NOMO-1 (cell line): ENCODE data around the gene FGGY.

Source experiments
- DNase-seq, 2 experiments: peaks; one replicate each; lab custom pipeline; 2025; ENCODE audit not compliant: unreplicated experiment in 2 of 2; lab: John Stamatoyannopoulos, UW

FGGY gene

DNA sequence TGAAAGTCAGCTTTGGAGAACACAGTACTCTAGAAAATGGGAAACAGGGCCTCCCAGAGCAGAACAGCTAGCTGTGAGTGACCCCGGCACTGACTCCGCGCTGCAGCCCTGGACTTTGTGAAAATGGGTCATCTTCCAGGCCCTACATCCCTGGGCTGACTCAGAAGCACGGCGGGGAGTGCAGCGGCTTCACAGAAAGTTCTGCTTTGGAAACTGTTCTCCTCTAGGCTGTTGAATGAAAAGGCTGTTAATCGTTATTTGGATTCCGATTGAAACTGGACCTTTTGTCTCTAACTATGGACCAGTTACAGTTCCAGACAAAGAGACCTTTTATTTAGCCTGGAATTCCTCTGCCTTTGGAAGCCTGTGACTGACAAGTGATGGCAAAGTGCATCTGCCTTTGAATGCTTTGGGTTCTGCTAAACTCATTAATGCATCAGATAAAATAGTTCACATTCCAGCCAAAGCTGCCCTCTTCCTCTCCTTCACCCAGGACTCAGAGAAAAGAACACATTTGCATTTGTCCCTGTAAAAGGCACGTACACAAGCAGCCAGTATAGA is 372.9 kb downstream of the FGGY start:
- no peak for DNase-seq

DNA sequence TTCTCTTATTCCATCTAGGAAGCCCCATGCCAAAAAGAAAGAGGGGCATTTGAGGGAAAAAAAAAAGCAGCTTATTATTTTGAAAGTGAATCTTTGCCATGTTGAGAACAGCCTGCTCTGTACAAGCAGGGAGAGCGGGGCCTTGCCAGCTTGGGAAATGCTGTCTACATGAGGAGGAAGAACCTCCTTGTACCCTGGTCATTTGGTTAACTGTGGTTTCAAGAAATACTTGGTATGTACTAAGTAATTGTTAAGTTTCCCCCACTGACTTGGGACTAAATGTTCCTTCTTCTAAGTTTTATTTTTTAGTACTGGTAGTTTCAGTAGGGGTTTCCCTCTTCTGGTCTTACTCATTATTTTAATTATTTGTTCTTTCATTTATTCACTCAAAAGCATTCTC is 373.8 kb downstream of the FGGY start:
- no peak for DNase-seq

DNA sequence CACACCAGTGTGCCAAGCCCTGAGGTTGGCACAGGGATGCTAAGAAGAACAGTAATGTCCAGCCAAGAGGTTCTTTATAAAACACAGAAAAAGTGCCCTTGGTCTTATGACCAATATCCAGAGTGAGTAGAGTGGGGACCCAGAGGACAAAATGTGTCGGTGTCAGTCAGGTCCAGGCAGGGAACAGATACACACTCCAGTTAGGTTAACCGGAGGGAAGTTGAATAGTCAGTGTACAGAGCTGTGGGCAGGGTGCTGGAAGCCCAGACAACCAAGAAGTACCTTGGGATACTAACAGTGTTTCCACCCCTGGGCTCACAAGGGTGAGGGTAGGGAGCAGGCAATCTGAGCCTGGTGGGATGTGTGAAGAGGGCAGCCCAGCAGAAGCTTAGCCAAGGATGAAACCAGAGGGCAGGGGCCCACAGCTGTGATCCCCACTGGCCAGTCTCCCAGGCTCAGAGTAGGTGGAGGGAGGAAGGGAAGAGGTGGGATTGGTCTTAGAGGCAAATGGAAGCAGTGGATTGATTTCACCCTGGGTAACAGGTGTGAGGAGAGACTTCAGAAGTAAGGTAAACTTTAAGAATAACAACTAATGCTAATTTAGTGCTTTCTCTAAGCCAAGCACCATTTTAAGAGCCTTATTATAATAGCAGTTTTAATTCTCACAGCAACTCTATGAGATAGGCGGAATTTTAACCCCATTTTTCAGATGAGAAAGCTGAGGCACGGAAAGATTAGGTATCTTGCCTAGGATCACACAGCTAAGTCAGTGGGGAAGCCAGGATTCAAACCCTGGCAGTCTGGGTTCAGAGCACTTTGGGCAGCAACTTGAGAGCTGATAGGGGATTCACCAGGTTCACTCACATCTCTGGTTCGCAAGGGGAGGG is 374.4 kb downstream of the FGGY start:
- DNase-seq = no peak

DNA sequence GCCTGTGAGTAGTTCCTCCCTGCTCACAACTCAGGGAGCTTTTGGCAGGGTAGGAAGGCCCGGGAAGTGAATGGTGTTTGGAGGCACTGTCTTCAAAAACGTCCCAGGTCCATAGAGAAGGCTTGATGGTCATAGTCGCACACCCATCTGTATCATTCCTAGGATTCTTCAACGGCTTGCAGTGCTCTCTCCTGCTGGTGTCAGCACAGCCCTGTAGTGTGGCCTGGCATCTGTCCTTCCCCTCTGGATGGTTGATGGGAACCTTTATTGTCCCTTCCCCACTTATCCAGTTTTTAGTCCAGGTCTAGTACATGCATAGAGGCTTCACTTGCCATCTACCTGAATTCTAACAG is 375.0 kb downstream of the FGGY start:
- DNase-seq = no peak

DNA sequence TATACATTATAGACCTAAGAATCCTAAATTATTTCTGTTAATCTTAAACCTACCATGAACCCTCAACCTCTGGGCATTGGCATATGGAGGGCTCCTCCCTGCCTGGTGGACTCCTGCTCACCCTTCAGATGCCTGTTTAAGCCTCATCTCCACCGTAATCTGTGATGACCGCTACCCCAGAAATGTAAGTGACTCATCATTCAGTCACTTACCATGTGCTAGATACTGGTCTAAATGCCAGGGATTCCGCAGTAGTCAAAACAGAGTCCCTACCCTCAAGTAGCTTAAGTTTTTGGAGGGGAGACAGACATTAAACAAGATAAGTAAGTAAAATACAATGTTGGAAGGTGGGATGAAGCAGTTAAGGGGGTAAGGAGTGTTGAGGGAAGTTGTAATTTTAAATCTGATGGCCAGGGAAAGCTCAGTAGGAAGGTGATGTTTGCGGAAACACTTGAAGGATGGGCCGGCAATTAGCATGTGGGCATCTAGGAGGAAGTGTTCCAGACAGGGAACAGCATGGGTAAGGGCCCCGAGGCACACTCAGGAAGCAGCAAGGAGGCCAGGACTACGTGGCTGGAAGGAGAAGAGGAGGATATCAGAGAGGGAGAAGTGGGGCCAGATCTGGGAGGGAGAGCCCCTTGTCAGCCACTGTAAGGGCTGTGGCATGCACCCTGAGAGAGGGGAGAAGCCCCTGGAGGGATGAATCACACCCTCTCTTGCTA is 376.1 kb downstream of the FGGY start:
- no peak for DNase-seq

DNA sequence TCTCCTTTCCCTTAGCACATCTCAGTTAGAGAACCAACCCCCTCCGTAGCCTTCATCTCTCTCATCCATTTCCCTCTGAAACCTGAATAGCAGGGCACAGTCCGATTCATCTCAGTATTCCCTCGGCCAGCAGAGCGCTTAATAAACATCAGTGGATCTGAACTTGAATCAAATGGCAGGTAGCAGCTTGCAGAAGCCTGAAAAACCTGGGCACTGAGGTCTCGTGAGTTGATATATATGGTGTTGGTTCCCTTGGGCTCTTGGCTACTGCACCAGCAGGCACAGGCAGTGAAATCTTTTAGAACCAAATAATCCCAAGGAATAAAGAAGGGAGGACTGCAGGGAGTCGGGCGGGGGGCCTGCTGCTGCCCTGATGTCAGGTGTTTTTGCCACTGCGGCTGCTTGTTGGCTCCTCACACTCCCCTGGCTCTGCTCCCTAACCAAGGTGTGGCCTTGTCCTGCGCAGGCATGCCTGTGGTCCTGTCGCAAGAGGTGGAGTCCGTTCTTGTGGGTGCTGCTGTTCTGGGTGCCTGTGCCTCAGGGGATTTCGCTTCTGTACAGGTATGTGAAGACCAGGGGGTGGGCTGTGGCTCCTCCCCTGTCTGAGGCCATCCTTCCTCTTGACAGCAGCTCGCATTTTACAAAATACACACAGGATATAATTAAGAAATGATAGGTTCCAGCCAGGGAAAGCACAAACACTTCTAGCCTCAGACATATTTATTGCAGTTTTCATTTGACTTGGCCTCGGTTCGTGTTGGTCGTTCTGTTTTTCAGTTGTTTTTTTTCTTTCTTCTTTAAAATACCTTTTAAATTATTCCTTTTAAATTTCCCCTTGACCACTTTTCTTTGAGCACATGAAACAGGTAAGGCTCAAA is 376.9 kb downstream of the FGGY start:
- no peak for DNase-seq

DNA sequence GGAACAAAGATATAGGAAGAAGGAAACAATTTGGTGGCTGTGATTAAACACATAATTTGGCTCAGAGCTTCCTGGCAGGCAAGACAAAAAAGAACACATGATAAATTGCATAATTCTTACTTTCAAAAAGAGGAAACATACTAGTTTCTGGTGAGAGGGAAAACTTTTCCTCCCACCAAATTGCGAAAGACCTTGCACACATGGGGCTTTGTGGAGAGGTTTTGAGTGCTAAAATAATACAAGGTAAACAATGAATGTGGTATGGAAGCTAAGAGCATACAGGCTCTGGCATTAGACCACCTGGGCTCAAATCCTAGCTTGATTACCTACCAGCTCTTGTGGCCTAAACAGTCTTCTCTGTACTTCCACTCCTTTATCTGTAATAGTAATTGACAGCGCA is 377.7 kb downstream of the FGGY start:
- DNase-seq = peak; percentile 73 to 98

DNA sequence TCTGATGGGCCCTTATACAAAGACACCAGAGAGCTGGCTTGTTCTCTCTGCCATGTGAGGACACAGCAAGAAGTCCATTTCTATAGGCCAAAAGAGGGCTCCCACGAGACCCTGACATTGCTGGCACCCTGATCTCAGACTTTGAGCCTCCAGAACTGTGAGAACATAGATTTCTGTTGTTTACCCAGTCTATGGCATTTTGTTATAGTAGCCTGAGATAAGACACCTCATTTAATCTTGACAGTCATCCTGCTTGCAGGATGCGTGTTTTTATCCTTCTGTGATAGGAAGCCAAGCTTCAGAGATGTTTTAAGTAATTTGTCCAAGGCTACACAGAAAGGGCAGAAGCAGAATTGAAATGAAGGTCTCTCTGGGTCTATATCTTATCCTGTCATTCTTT is 379.0 kb downstream of the FGGY start:
- no peak for DNase-seq

DNA sequence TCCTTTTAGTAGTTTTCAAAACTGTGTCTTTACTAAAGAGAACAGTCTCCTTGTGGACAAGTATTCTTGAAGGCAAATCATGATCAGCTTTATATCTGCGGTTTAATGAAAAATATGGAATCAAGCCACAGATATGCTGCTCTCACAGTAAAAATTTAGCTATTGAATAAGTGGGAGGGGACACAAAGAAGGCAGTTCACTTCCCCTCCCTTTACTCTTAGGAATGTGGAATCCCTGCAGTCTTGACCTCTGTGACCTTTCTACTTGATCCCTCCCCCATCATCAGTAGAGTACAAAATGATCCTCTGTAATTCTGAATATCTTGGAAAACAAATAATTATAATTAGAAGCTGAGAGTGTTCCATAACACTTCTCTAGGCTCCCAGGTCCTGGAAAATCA is 381.1 kb downstream of the FGGY start:
- DNase-seq = no peak

DNA sequence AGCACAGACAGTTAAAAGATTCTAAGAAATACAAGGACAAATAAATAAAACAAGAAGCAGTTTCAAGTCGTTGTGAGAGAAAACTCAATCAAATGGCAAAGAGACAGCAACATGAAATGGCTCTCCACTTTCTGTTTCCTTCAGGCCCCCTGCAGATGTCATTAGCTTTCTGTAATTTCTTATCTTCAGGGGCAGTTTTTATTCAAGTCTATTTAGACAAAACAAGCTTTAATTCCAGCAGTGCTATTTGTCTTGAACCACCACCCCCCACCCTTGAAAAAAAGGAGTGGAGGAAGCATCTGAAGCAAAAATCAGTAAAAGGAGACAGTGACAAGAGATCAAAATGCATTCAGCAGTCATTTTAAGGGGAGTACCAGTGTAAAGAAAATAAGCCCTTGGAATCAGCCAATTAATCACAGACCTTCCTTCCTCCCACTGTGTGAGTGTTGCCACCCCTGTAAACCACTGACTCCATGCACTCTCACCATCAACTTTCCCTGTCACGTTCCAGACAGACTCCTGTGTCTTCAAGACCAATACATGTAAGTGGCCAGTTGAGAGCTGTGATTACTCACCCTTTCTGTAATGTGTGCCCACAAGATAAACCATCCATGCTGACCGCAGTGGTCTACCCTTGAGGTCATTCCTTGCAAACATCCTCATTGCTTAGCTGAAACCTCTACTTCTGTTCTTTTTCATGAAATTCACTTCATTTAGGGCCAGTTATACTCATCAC is 381.8 kb downstream of the FGGY start:
- peak in 1 of 2 experiments; percentile 68 for DNase-seq

DNA sequence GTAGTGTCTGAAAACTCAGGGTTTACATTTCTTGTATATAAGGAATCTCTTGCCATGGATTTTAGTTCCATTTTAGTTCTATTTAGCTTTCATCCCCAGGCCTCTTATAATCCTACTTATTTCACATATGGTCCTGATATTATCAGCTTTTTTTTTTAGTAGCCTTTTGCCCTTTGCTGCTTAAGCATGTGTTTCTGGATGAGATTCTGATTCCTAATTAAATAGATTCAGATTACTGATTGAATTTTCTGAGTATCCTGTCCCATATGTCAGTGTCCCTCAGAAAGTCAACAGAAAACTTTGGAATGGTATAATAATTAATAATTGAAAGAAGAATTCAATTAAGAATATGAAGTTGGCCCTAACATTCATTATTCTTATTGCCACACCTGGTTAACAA is 383.1 kb downstream of the FGGY start:
- DNase-seq = no peak

DNA sequence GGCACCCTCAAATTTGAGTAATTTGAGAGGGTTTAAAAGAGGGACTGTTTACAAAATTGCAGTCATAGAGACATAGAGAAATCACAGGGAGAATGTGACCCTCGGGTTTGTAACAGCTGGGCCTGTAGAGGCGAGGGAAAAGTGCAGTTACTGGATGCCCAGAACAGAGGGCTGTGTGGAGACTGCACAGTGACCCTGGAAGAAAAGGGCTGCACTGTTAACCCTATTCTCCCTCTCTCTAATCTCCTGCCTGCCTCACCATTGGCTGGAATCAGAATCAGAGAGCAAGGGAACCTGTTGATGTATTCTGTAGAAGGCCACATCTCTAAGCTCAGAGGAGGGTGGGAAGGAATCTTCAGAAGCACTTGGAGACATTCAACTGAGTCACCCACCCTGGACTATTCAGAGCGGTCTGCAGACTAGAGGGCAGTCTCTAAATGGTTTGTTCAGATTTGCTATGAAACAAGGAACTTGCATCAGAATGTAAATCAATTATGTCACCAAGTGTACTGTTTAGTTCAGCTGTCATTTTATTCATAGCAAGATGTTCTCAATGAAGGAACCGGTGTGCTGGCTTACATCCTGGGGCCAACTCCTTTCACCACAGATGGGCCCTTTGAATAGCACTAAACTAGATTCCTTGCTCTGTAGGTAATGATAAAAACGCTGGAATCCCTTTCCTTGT is 385.6 kb downstream of the FGGY start:
- peak in 1 of 2 experiments; percentile 69 for DNase-seq

DNA sequence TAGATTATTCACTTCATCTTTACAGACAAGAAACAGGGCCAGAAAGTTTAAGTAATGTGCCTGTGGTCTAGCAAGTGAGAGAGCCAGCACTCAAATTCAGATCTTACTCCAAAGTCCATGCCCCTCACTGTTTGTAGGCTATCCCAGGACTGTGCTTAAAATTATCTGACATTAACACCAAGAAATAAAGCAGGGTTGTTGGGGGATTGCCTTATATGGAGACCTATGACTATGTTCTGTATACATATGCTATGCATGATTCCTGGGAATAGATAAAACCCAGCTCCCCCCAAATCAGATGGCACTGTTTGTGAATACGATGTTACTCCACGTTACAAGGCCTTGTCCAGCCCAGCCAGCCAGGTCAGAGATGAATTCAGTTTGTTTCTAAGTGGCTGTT is 386.3 kb downstream of the FGGY start:
- DNase-seq = no peak

DNA sequence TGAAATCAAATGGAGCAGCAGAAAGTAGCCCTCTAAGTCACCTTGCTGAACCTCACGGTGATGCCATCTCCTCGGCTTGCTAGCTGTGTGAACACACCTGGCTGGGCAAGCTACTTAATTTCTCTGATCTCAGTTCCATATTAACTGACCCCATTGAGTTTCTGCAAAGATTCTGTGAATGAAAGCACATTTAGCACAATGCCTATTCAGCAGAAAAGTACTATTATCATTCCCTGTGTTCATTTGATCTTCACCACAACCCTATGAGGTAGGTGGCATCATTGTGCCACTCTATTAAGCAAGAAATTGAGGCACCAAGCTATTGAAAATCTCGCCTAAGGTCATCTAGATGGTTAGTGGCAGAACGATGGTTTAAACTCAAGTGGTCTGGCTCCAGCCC is 387.8 kb downstream of the FGGY start:
- no peak for DNase-seq

DNA sequence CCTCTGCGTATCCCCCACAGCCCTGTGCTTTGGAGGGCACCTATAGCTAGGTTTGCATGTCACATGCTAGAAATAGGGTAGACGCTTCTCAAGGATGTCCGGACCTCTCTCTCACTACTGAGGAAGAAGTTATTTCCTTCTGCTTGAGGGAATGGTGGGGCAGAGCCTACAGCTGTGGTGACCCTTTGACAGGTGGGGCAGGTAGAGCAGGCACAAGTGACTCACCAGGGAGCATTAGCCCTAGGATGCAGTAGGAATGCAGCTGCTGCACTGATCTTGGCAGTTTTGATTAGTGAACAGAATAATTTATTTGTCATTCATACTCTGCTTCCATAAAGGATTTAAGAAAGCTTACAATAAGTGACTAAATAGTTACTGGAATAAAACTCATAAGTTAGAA is 388.2 kb downstream of the FGGY start:
- DNase-seq = no peak

DNA sequence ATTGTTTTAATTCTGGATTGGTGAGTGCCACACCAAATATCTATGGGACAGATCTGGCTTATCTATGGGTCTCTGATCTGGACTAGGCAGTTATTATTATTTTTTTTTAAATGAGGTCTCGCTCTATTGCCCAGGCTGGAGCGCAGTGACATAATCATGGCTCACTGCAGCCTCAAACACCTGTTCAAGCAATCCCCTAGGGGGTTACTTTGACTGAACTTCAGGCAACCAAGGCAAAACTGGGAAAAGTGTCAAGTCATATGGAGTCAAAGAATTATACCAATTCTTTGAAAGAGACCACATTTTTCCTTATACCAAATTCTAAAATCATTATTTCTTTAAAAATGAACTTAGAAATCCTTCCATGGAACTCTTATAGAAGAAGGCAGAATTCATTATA is 388.8 kb downstream of the FGGY start:
- DNase-seq = no peak

DNA sequence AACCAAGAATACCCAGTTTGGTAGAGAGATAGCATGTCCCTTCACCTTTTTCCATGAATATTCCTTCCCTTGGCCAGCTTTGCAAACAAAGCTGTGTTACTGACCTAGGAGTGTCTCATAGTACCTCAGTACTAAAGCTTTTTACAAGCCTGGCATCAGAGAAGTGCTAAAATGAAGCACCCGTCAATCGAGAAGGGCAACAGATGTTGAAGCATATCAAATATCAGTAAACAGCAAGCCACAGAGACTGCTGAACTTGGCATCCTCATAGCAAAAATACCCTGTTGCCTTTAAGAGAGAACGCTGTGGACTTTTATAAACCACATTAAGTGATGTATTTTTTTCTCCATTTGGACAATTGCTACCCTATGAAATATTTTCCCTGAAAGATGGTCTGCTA is 389.3 kb downstream of the FGGY start:
- DNase-seq = no peak

DNA sequence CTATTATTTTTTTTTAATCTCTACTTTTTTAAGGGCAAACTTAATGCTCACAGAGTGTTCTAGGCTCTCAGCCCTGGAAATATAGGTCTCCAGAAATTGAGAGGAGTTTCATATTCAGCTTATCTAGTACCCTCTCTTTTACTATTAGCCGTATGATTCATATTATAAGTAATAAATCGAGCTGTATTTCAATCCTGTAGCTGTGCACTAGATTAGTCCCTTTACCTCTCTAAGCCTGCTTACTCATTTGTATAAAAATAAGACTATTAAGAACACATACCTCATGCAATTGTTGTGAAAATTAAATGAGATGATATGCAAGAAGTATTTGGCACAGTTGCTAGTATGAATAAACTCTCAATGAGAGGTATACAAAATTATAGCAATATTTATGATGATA is 389.7 kb downstream of the FGGY start:
- no peak for DNase-seq

DNA sequence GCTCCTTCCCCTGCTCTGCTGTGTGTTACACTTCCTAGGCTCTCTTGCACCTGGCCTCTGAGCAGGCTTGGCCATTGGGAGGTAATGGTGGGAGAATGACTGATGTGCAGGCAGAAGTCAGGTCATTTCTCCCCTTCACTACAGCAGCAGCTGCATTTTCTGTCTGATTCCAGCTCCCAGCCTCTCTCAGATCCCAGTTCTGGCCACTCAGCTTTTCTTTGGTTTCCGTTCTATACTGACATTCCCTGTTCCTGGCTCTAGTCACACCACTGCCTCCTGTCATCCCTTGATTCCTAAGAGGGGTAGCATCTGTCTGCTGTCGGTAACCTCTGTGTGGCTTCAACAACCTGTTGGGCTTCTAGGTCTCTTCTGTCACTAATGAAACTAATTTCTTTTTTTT is 390.2 kb downstream of the FGGY start:
- no peak for DNase-seq

DNA sequence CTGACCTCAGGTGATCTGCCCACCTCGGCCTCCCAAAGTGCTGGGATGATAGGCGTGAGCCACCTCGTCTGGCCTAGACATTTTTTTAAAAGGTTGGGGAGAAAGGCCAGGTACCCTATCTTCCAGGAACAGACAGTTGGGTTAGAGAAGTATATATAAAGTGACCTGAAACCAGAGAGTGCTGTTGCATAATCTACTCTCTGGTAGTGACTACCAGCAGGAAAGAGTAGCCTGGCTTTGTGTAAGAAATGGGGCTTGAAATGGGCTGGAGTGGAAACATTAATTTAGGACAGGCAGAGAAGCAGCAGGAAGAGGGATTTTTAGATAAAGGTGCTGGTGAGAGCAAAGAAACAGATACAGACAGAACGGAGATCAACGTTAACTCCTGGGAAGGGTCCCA is 392.1 kb downstream of the FGGY start:
- DNase-seq = peak; percentile 46 to 69
